Tibial artery (tissue), 4 donors: ENCODE results near the gene GXYLT1.
"Not testable (repeated sequence)": the region's sequence is repeated elsewhere in the genome, so short reads cannot be mapped to it uniquely, and the experiment has no call there.

Source experiments
- DNase-seq, 2 donors: peaks; one replicate each; pipeline ENCODE4 v3.0.0-alpha.2; 2019
- H3K27ac ChIP-seq, 2 donors: fragments of 200-600 bp; sonication (generic) in 1 of 2; 1 replicate in 1 of 2; 2 replicates in 1 of 2; pipeline ENCODE4 v1.5.1; 2018 to 2019; ENCODE audit warnings: mild to moderate bottlenecking in 1 of 2
- H3K27me3 ChIP-seq, 2 donors: fragments of 200-600 bp; sonication (generic) in 1 of 2; one replicate each; pipeline versions ENCODE4 v1.5.1 to v1.6.0; 2016 to 2019
- H3K36me3 ChIP-seq, 3 donors: fragments of 200-600 bp; sonication (generic) in 2 of 3; one replicate each; pipeline ENCODE4 v1.5.1; 2016 to 2019; ENCODE audit warnings: mild to moderate bottlenecking in 2 of 3
- H3K4me1 ChIP-seq, 4 donors: fragments of 200-600 bp; sonication (generic) in 2 of 4; 1 replicate in 3 of 4; 2 replicates in 1 of 4; pipeline ENCODE4 v1.5.1; 2016 to 2019
- H3K4me3 ChIP-seq, 2 donors: fragments of 200-600 bp; sonication (generic) in 1 of 2; 1 replicate in 1 of 2; 2 replicates in 1 of 2; pipeline ENCODE4 v1.5.1; 2018 to 2019; ENCODE audit warnings: mild to moderate bottlenecking in 2 of 2
- H3K9me3 ChIP-seq, 3 donors: fragments of 200-600 bp; sonication (generic) in 1 of 3; one replicate each; pipeline ENCODE4 v1.5.1; 2016 to 2019
- CTCF ChIP-seq, 2 experiments: fragments of 200-600 bp in 1 of 2; fragments of 450-650 bp in 1 of 2; IDR thresholded peaks; one replicate each; pipeline ENCODE4 v1.5.1; 2017 to 2019; ENCODE audit warnings: antibody characterized with exemption in 2 of 2, mild to moderate bottlenecking in 1 of 2, moderate library complexity in 1 of 2
- intact Hi-C: fragments of 100-400 bp; cut with DNase I; formaldehyde crosslinking; loops from one replicate; pipeline ENCODE4 v1.15.0; 2023; ENCODE audit warnings: low total_unique reads

Gene GXYLT1

GRCh38 chr12:42053456-42053855 is 91.2 kb downstream of the GXYLT1 start:
- Histone ChIP-seq H3K4me3 (no peak overlapping the region), H3K4me1 (no peaks in the 10 kb centered on the region), H3K9me3 (peaks cover 0 to 4% (median 4%) of the 10 kb centered on the region in 3 donors), H3K36me3 (no peaks in the 10 kb centered on the region), H3K27me3 (no peaks in the 10 kb centered on the region), H3K27ac (no peak overlapping the region)
- intact Hi-C loops: no loop called here
- DNase-seq: no peak
- no peak for TF ChIP-seq CTCF (IDR thresholded peaks at IDR 0.05)

- H3K27ac ChIP-seq, DNase-seq, H3K4me3 ChIP-seq, intact Hi-C loops, H3K9me3 ChIP-seq, H3K4me1 ChIP-seq, H3K27me3 ChIP-seq, H3K36me3 ChIP-seq: not testable (repeated sequence)
Measured at GRCh38 chr12:42048980-42049379, 95.7 kb downstream of the GXYLT1 start.

- Histone ChIP-seq H3K27ac (no peak overlapping the region), H3K36me3 (no peaks in the 10 kb centered on the region), H3K4me1 (no peaks in the 10 kb centered on the region), H3K27me3 (no peaks in the 10 kb centered on the region), H3K4me3 (no peak overlapping the region), H3K9me3 (no peaks in the 10 kb centered on the region)
- no peak for TF ChIP-seq CTCF (IDR thresholded peaks at IDR 0.05)
- intact Hi-C loops: no loop called here
- no peak for DNase-seq
Measured at GRCh38 chr12:42039577-42039976, 105.1 kb downstream of the GXYLT1 start.

GRCh38 chr12:42039176-42039575 is 105.5 kb downstream of the GXYLT1 start:
- Histone ChIP-seq H3K4me1 (no peaks in the 10 kb centered on the region), H3K9me3 (no peaks in the 10 kb centered on the region), H3K36me3 (no peaks in the 10 kb centered on the region), H3K4me3 (no peak overlapping the region), H3K27ac (no peak overlapping the region), H3K27me3 (no peaks in the 10 kb centered on the region)
- intact Hi-C loops: no loop called here
- no peak for TF ChIP-seq CTCF (IDR thresholded peaks at IDR 0.05)
- DNase-seq: no peak

- Histone ChIP-seq H3K27ac (no peak overlapping the region), H3K36me3 (no peaks in the 10 kb centered on the region), H3K27me3 (no peaks in the 10 kb centered on the region), H3K4me1 (no peaks in the 10 kb centered on the region), H3K4me3 (no peak overlapping the region), H3K9me3 (no peaks in the 10 kb centered on the region)
- DNase-seq: no peak
- no peak for TF ChIP-seq CTCF (IDR thresholded peaks at IDR 0.05)
- intact Hi-C loops: no loop called here
Measured at GRCh38 chr12:42031847-42032564, 112.7 kb downstream of the GXYLT1 start.
